MCF 10A (cell line): ENCODE results near the gene PTGES2. TPM values are rescaled to one million over a fixed set of nuclear protein-coding genes. Genes with fewer than 3 reads are reported as not detected.
A peak's percentile ranks its signal among the peaks of the same experiment; 100 is the strongest.
"Not testable (repeated sequence)": the region's sequence is repeated elsewhere in the genome, so short reads cannot be mapped to it uniquely, and the experiment has no call there.

ENCODE experiments used
- BruUV-seq: library from RNA; stranded (reverse); fragments of 400-500 nt; replicated peaks from 2 replicates; lab custom pipeline; 2021; lab: Mats Ljungman, UMichigan
- CTCF ChIA-PET: fragments of 300-600 bp; sonication (Branson Sonifier 250); formaldehyde crosslinking; extraction: SDS; loops from one replicate; lab custom pipeline; 2021; ENCODE audit warnings: antibody characterized with exemption, inconsistent platforms; lab: Yijun Ruan, JAX
- POLR2A ChIA-PET: fragments of 300-600, 350-650 bp; sonication (Branson Sonifier 250); formaldehyde crosslinking; extraction: SDS; loops from one replicate; lab custom pipeline; 2020; ENCODE audit warnings: antibody characterized with exemption, inconsistent platforms; lab: Yijun Ruan, JAX
- DNase-seq: peaks from one replicate; pipeline ENCODE4 v3.0.0-alpha.2; 2018; ENCODE audit not compliant: unreplicated experiment
- H3K27ac Mint-ChIP-seq: one replicate; pipeline ENCODE4 v1.8.0; 2022; ENCODE audit warnings: mild to moderate bottlenecking, low read depth, mixed read lengths; ENCODE audit not compliant: unreplicated experiment
- H3K27me3 Mint-ChIP-seq: one replicate; pipeline ENCODE4 v1.8.0; 2022; ENCODE audit warnings: mixed read lengths; ENCODE audit not compliant: insufficient read depth, unreplicated experiment
- H3K36me3 Mint-ChIP-seq: one replicate; pipeline ENCODE4 v1.8.0; 2022; ENCODE audit warnings: mild to moderate bottlenecking, moderate library complexity, mixed read lengths; ENCODE audit not compliant: insufficient read depth, unreplicated experiment
- H3K4me1 Mint-ChIP-seq: one replicate; pipeline ENCODE4 v1.8.0; 2022; ENCODE audit warnings: mixed read lengths; ENCODE audit not compliant: insufficient read depth, unreplicated experiment
- H3K4me3 Mint-ChIP-seq: one replicate; pipeline ENCODE4 v1.8.0; 2022; ENCODE audit warnings: mild to moderate bottlenecking, moderate library complexity, mixed read lengths; ENCODE audit not compliant: unreplicated experiment
- H3K9me3 Mint-ChIP-seq: one replicate; pipeline ENCODE4 v1.8.0; 2022; ENCODE audit warnings: mixed read lengths; ENCODE audit not compliant: unreplicated experiment
- CTCF ChIP-seq: fragments of 200-600 bp; IDR thresholded peaks from one replicate; pipeline ENCODE4 v1.8.0; 2022; ENCODE audit warnings: antibody characterized with exemption, mild to moderate bottlenecking; ENCODE audit not compliant: unreplicated experiment
- intact Hi-C: fragments of 100-400 bp; cut with micrococcal nuclease; formaldehyde crosslinking; loops from 2 replicates; pipeline ENCODE4 v1.14.1; 2022
- total RNA-seq: library from RNA; stranded (reverse); gene quantifications from 2 replicates; pipeline ENCODE4 v1.2.3, GENCODE V29; 2022

Gene PTGES2
- total RNA-seq, 1 experiment from 2014 or later, result 130 TPM

- no peak for TF ChIP-seq CTCF
- no peak for DNase-seq
- intact Hi-C loops, result no loop called here
- H3K27ac Mint-ChIP-seq, result no peak overlapping the region
- H3K4me1 Mint-ChIP-seq, result peaks cover 25% of the 10 kb centered on the region
- H3K36me3 Mint-ChIP-seq, result no peaks in the 10 kb centered on the region
- no peak overlapping the region for H3K4me3 Mint-ChIP-seq
- H3K27me3 Mint-ChIP-seq, result peaks cover 29% of the 10 kb centered on the region
- CTCF ChIA-PET, result no interaction called here
- no TSS peak for BruUV-seq
- peaks cover 7% of the 10 kb centered on the region for H3K9me3 Mint-ChIP-seq
- POLR2A ChIA-PET, result no interaction called here
Observed at GRCh38 chr9:128138001-128138400, 10.5 kb upstream of the PTGES2 start.

- peaks cover 36% of the 10 kb centered on the region for H3K27me3 Mint-ChIP-seq
- H3K27ac Mint-ChIP-seq, result peak overlapping the region; percentile 25
- ChIA-PET POLR2A (interaction anchor here (0.8 kb wide), 1 partner anchor 23 kb away, joined by 3 read pairs; the partner anchor contains the start of gene BBLN), CTCF (interaction anchor here (0.8 to 1.3 kb wide), 2 partner anchors 10 to 20 kb away, joined by 3 to 5 read pairs; no protein-coding TSS in a partner anchor)
- TF ChIP-seq CTCF, result no peak
- peaks cover 24% of the 10 kb centered on the region for H3K4me1 Mint-ChIP-seq
- no peak for DNase-seq
- no TSS peak for BruUV-seq
- H3K4me3 Mint-ChIP-seq, result peak overlapping the region; percentile 40
- H3K36me3 Mint-ChIP-seq, result no peaks in the 10 kb centered on the region
- H3K9me3 Mint-ChIP-seq, result peaks cover 7% of the 10 kb centered on the region
- intact Hi-C loops, result no loop called here
Observed at GRCh38 chr9:128136816-128137793, 9.6 kb upstream of the PTGES2 start.

- intact Hi-C loops, H3K27ac Mint-ChIP-seq, CTCF ChIA-PET, BruUV-seq, H3K4me3 Mint-ChIP-seq, H3K36me3 Mint-ChIP-seq, DNase-seq, H3K9me3 Mint-ChIP-seq: not testable (repeated sequence)
- POLR2A ChIA-PET, result interaction anchor here (0.6 kb wide), 1 partner anchor 11 kb away, joined by 3 read pairs; no protein-coding TSS in a partner anchor
- peaks cover 36% of the 10 kb centered on the region for H3K27me3 Mint-ChIP-seq
- peaks cover 20% of the 10 kb centered on the region for H3K4me1 Mint-ChIP-seq
Observed at GRCh38 chr9:128135561-128135960, 8.0 kb upstream of the PTGES2 start.

DNA sequence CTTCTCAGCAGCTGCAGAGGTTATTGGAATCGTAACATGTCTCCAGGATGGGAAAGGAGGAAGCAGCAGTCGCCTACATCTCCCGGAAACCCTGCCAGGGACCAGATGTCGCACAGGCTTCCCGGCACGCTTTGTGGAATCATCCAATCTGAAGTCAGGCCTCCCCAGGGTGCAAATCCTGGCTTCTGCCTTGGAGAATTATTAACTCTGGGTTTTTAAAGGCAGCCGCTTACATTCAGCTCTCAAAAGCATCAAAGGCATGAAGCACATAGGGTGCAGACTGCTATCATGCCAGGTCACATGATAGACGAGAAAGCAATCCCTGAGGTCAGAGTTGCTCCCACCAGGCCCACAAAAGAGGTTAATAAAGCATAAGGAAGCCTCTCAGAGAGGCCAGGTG is 4.6 kb upstream of the PTGES2 start:
- H3K36me3 Mint-ChIP-seq, BruUV-seq, POLR2A ChIA-PET, DNase-seq, CTCF ChIA-PET, H3K4me3 Mint-ChIP-seq, H3K9me3 Mint-ChIP-seq, intact Hi-C loops, H3K27ac Mint-ChIP-seq: not testable (repeated sequence)
- Mint-ChIP-seq H3K4me1 (peaks cover 17% of the 10 kb centered on the region), H3K27me3 (peaks cover 36% of the 10 kb centered on the region)

GRCh38 chr9:128131346-128131745 is 3.8 kb upstream of the PTGES2 start:
- H3K27ac Mint-ChIP-seq, H3K9me3 Mint-ChIP-seq, H3K4me1 Mint-ChIP-seq, BruUV-seq, intact Hi-C loops, H3K36me3 Mint-ChIP-seq, H3K4me3 Mint-ChIP-seq, DNase-seq: not testable (repeated sequence)
- ChIA-PET CTCF (interaction anchor here (0.5 kb wide), 1 partner anchor 73 kb away, joined by 4 read pairs; no protein-coding TSS in a partner anchor), POLR2A (interaction anchor here (0.6 kb wide), 1 partner anchor 30 kb away, joined by 6 read pairs; no protein-coding TSS in a partner anchor)
- H3K27me3 Mint-ChIP-seq, result peaks cover 36% of the 10 kb centered on the region

GRCh38 chr9:128130651-128131050 is 3.1 kb upstream of the PTGES2 start:
- H3K4me3 Mint-ChIP-seq, BruUV-seq, H3K9me3 Mint-ChIP-seq, DNase-seq, POLR2A ChIA-PET, H3K36me3 Mint-ChIP-seq, H3K27ac Mint-ChIP-seq, CTCF ChIA-PET, intact Hi-C loops: not testable (repeated sequence)
- Mint-ChIP-seq H3K27me3 (peaks cover 33% of the 10 kb centered on the region), H3K4me1 (peaks cover 14% of the 10 kb centered on the region)
